Measurements from ENCODE around the gene RASSF3.

- TF ChIP-seq POLR2A (IDR thresholded peaks at IDR 0.05): no peak
- TF ChIP-seq CTCF (IDR thresholded peaks at IDR 0.05): no peak
Measured at GRCh38 chr12:64723630-64724029, 113.3 kb downstream of the RASSF3 start.

Data from body of pancreas (tissue), 4 donors.